HUES48 (cell line): ENCODE measurements around the gene IRAK4.

Experiments used
- H3K27ac ChIP-seq: one replicate; pipeline ENCODE4 v1.7.0; 2013; ENCODE audit warnings: low read depth, low read length, inconsistent platforms
- H3K27me3 ChIP-seq: 2 replicates; pipeline ENCODE4 v1.6.1; 2013; ENCODE audit warnings: mild to moderate bottlenecking, low read length; ENCODE audit not compliant: control insufficient read depth, insufficient read depth
- H3K36me3 ChIP-seq: 2 replicates; pipeline ENCODE4 v1.6.1; 2013; ENCODE audit warnings: low read length; ENCODE audit not compliant: control insufficient read depth, insufficient read depth
- H3K4me1 ChIP-seq: 2 replicates; pipeline ENCODE4 v1.6.1; 2013; ENCODE audit warnings: mild to moderate bottlenecking, low read length; ENCODE audit not compliant: control insufficient read depth, insufficient read depth
- H3K4me3 ChIP-seq: 2 replicates; pipeline ENCODE4 v1.5.1; 2013; ENCODE audit warnings: mild to moderate bottlenecking, low read depth, low read length
- H3K9ac ChIP-seq: 2 replicates; pipeline ENCODE4 v1.6.1; 2013; ENCODE audit warnings: mild to moderate bottlenecking, low read depth, low read length, moderate library complexity
- H3K9me3 ChIP-seq: 2 replicates; pipeline ENCODE4 v1.6.1; 2013; ENCODE audit warnings: low read length; ENCODE audit not compliant: control insufficient read depth, insufficient read depth

Gene IRAK4

GRCh38 chr12:43758728-43759563 is at the start of gene IRAK4, which contains the start of gene PUS7L:
Gene IRAK4 (plus strand): TSS chr12:43758951. CDS start chr12:43768112, 9,161 bp downstream.
Gene PUS7L (minus strand): TSS chr12:43758790. CDS start chr12:43755245, 3,545 bp downstream.
- Histone ChIP-seq H3K27me3 (no peaks in the 10 kb centered on the region), H3K9ac (peak within 1 kb of the TSS; percentile 50), H3K36me3 (peaks cover 13% of the 10 kb centered on the region), H3K4me1 (peaks cover 30% of the 10 kb centered on the region), H3K27ac (peak within 1 kb of the TSS; percentile 74), H3K9me3 (no peaks in the 10 kb centered on the region), H3K4me3 (peak within 1 kb of the TSS; percentile 74)

GRCh38 chr12:43711348-43711747 is 47.4 kb upstream of the IRAK4 start:
- no peak overlapping the region for H3K9ac ChIP-seq
- H3K4me3 ChIP-seq = no peak overlapping the region
- H3K36me3 ChIP-seq = no peaks in the 10 kb centered on the region
- H3K4me1 ChIP-seq = no peaks in the 10 kb centered on the region
- no peaks in the 10 kb centered on the region for H3K9me3 ChIP-seq
- H3K27me3 ChIP-seq = no peaks in the 10 kb centered on the region
- no peak overlapping the region for H3K27ac ChIP-seq

- Histone ChIP-seq H3K27ac (peak overlapping the region; percentile 60), H3K9ac (no peak overlapping the region), H3K9me3 (no peaks in the 10 kb centered on the region), H3K36me3 (no peaks in the 10 kb centered on the region), H3K4me1 (peaks cover 22% of the 10 kb centered on the region), H3K4me3 (no peak overlapping the region), H3K27me3 (no peaks in the 10 kb centered on the region)
These were observed 36.1 kb upstream of the IRAK4 start for GRCh38 chr12:43722621-43723020.

GRCh38 chr12:43723134-43723533 is 35.6 kb upstream of the IRAK4 start:
- Histone ChIP-seq H3K4me1 (peaks cover 22% of the 10 kb centered on the region), H3K27me3 (no peaks in the 10 kb centered on the region), H3K9ac (no peak overlapping the region), H3K4me3 (no peak overlapping the region), H3K36me3 (no peaks in the 10 kb centered on the region), H3K27ac (peak overlapping the region; percentile 60), H3K9me3 (no peaks in the 10 kb centered on the region)

- Histone ChIP-seq H3K9ac (no peak overlapping the region), H3K27me3 (no peaks in the 10 kb centered on the region), H3K36me3 (peaks cover 27% of the 10 kb centered on the region), H3K27ac (no peak overlapping the region), H3K4me1 (peaks cover 11% of the 10 kb centered on the region), H3K9me3 (no peaks in the 10 kb centered on the region), H3K4me3 (no peak overlapping the region)
These were observed 30.6 kb upstream of the IRAK4 start for GRCh38 chr12:43728117-43728516.

GRCh38 chr12:43728698-43729097 is 30.1 kb upstream of the IRAK4 start:
- no peaks in the 10 kb centered on the region for H3K9me3 ChIP-seq
- H3K27ac ChIP-seq = no peak overlapping the region
- no peak overlapping the region for H3K4me3 ChIP-seq
- no peaks in the 10 kb centered on the region for H3K27me3 ChIP-seq
- peaks cover 27% of the 10 kb centered on the region for H3K36me3 ChIP-seq
- H3K4me1 ChIP-seq = peaks cover 6% of the 10 kb centered on the region
- H3K9ac ChIP-seq = no peak overlapping the region

GRCh38 chr12:43730283-43730682 is 28.5 kb upstream of the IRAK4 start:
- no peak overlapping the region for H3K4me3 ChIP-seq
- H3K36me3 ChIP-seq = peaks cover 27% of the 10 kb centered on the region
- H3K4me1 ChIP-seq = no peaks in the 10 kb centered on the region
- H3K9ac ChIP-seq = no peak overlapping the region
- no peak overlapping the region for H3K27ac ChIP-seq
- no peaks in the 10 kb centered on the region for H3K9me3 ChIP-seq
- no peaks in the 10 kb centered on the region for H3K27me3 ChIP-seq

GRCh38 chr12:43733687-43734086 is 25.1 kb upstream of the IRAK4 start:
- Histone ChIP-seq H3K4me1 (peaks cover 11% of the 10 kb centered on the region), H3K27me3 (no peaks in the 10 kb centered on the region), H3K36me3 (peaks cover 50% of the 10 kb centered on the region), H3K9me3 (no peaks in the 10 kb centered on the region), H3K27ac (no peak overlapping the region), H3K4me3 (no peak overlapping the region), H3K9ac (no peak overlapping the region)

GRCh38 chr12:43736927-43737440 is 21.8 kb upstream of the IRAK4 start:
- Histone ChIP-seq H3K4me1 (peaks cover 11% of the 10 kb centered on the region), H3K9ac (no peak overlapping the region), H3K4me3 (no peak overlapping the region), H3K36me3 (peaks cover 41% of the 10 kb centered on the region), H3K9me3 (no peaks in the 10 kb centered on the region), H3K27me3 (no peaks in the 10 kb centered on the region), H3K27ac (no peak overlapping the region)

- no peak overlapping the region for H3K9ac ChIP-seq
- no peaks in the 10 kb centered on the region for H3K9me3 ChIP-seq
- H3K27me3 ChIP-seq = no peaks in the 10 kb centered on the region
- no peak overlapping the region for H3K27ac ChIP-seq
- peaks cover 11% of the 10 kb centered on the region for H3K4me1 ChIP-seq
- H3K4me3 ChIP-seq = no peak overlapping the region
- H3K36me3 ChIP-seq = peaks cover 46% of the 10 kb centered on the region
These were observed 21.1 kb upstream of the IRAK4 start for GRCh38 chr12:43737646-43738045.

- Histone ChIP-seq H3K9me3 (no peaks in the 10 kb centered on the region), H3K9ac (no peak overlapping the region), H3K27me3 (no peaks in the 10 kb centered on the region), H3K36me3 (peaks cover 57% of the 10 kb centered on the region), H3K4me1 (peaks cover 11% of the 10 kb centered on the region), H3K4me3 (no peak overlapping the region), H3K27ac (no peak overlapping the region)
These were observed 18.1 kb upstream of the IRAK4 start for GRCh38 chr12:43740511-43741100.
